WTC11 (cell line): ENCODE results near the gene RCAN2. TPM values are rescaled to one million over a fixed set of nuclear protein-coding genes. Genes with fewer than 3 reads are reported as not detected.

Source experiments
- ATAC-seq: fragments of 200-7000 bp; cut with Tn5 transposase; 2 replicates; pipeline ENCODE4 v1.10.0; 2021; ENCODE audit warnings: mild to moderate bottlenecking, moderate library complexity
- CTCF ChIA-PET: fragments of 300-600 bp; sonication (Branson Sonifier 250); formaldehyde crosslinking; loops from one replicate; lab custom pipeline; 2021; ENCODE audit warnings: antibody characterized with exemption; lab: Charles Lee
- POLR2A ChIA-PET: fragments of 350-600 bp; sonication (Branson Sonifier 250); formaldehyde crosslinking; loops from one replicate; lab custom pipeline; 2021; ENCODE audit warnings: antibody characterized with exemption; lab: Charles Lee
- DNase-seq: peaks from one replicate; pipeline ENCODE4 v3.0.0; 2021; ENCODE audit warnings: low spot score
- H3K27ac Mint-ChIP-seq: 2 replicates; pipeline ENCODE4 v1.8.0; 2021; ENCODE audit warnings: mixed read lengths
- H3K27me3 Mint-ChIP-seq: 2 replicates; pipeline ENCODE4 v1.8.0; 2021; ENCODE audit warnings: low read depth, mild to moderate bottlenecking, moderate library complexity, mixed read lengths
- H3K36me3 Mint-ChIP-seq: 2 replicates; pipeline ENCODE4 v1.8.0; 2021; ENCODE audit warnings: mixed read lengths
- H3K4me1 Mint-ChIP-seq: 2 replicates; pipeline ENCODE4 v1.8.0; 2022; ENCODE audit warnings: mixed read lengths
- H3K4me3 Mint-ChIP-seq: 2 replicates; pipeline ENCODE4 v1.8.0; 2021; ENCODE audit warnings: mild to moderate bottlenecking, moderate library complexity, mixed read lengths
- H3K9me3 Mint-ChIP-seq: 2 replicates; pipeline ENCODE4 v1.8.0; 2021; ENCODE audit warnings: mixed read lengths
- AFF4 ChIP-seq: sonication (generic); formaldehyde crosslinking; IDR thresholded peaks from 2 replicates; pipeline ENCODE4 v1.8.1; 2023; ENCODE audit warnings: mild to moderate bottlenecking, missing genetic modification reagents, borderline replicate concordance
- ATF1 ChIP-seq: sonication (generic); formaldehyde crosslinking; IDR thresholded peaks from 2 replicates; pipeline ENCODE4 v1.8.1; 2023; ENCODE audit warnings: mild to moderate bottlenecking, moderate library complexity, missing genetic modification reagents
- ESRRA ChIP-seq: sonication (generic); formaldehyde crosslinking; IDR thresholded peaks from 2 replicates; pipeline ENCODE4 v1.8.1; 2022; ENCODE audit warnings: mild to moderate bottlenecking, missing genetic modification reagents, borderline replicate concordance
- GRHL2 ChIP-seq: fragments of 250-450 bp; sonication (Bioruptor Pico); IDR thresholded peaks from 2 replicates; pipeline ENCODE4 v1.8.0; 2022; ENCODE audit warnings: mild to moderate bottlenecking, moderate library complexity; ENCODE audit not compliant: insufficient replicate concordance, severe bottlenecking
- NFE2L1 ChIP-seq: sonication (generic); formaldehyde crosslinking; IDR thresholded peaks from 2 replicates; pipeline ENCODE4 v1.8.1; 2023; ENCODE audit warnings: missing genetic modification reagents
- NFYB ChIP-seq: sonication (generic); formaldehyde crosslinking; conservative IDR thresholded peaks from 2 replicates; pipeline ENCODE4 v1.8.0; 2022; ENCODE audit warnings: low read depth, missing genetic modification reagents
- PRDM15 ChIP-seq: sonication (generic); formaldehyde crosslinking; IDR thresholded peaks from 2 replicates; pipeline ENCODE4 v1.8.0; 2022; ENCODE audit warnings: missing genetic modification reagents
- TEAD4 ChIP-seq: sonication (generic); formaldehyde crosslinking; IDR thresholded peaks from 2 replicates; pipeline ENCODE4 v1.8.0; 2022; ENCODE audit warnings: mild to moderate bottlenecking, missing genetic modification reagents
- TP53 ChIP-seq: sonication (generic); formaldehyde crosslinking; IDR thresholded peaks from 2 replicates; pipeline ENCODE4 v1.8.1; 2023; ENCODE audit warnings: mild to moderate bottlenecking, missing genetic modification reagents
- ZBTB21 ChIP-seq: sonication (generic); formaldehyde crosslinking; IDR thresholded peaks from 2 replicates; pipeline ENCODE4 v1.8.1; 2023; ENCODE audit warnings: mild to moderate bottlenecking, missing genetic modification reagents, borderline replicate concordance
- ZNF532 ChIP-seq: fragments of 250-450 bp; sonication (Bioruptor Pico); IDR thresholded peaks from 2 replicates; pipeline ENCODE4 v1.9.0; 2021; ENCODE audit warnings: mild to moderate bottlenecking, borderline replicate concordance
- total RNA-seq: library from RNA; stranded (reverse); gene quantifications from 3 replicates; pipeline ENCODE4 v1.2.3, GENCODE V29; 2021
- TF ChIP-seq, protein P1 (sequence below): fragments of 250-450 bp; sonication (Bioruptor Pico); IDR thresholded peaks from 2 replicates; pipeline ENCODE4 v2.1.2; 2022; ENCODE audit warnings: mild to moderate bottlenecking, moderate library complexity
- TF ChIP-seq, protein P2 (sequence below): fragments of 200-600 bp; IDR thresholded peaks from 2 replicates; pipeline ENCODE4 v1.8.0; 2022; ENCODE audit warnings: antibody characterized with exemption

RCAN2 gene
- total RNA-seq, 1 experiment from 2014 or later = 3.9 TPM

DNA sequence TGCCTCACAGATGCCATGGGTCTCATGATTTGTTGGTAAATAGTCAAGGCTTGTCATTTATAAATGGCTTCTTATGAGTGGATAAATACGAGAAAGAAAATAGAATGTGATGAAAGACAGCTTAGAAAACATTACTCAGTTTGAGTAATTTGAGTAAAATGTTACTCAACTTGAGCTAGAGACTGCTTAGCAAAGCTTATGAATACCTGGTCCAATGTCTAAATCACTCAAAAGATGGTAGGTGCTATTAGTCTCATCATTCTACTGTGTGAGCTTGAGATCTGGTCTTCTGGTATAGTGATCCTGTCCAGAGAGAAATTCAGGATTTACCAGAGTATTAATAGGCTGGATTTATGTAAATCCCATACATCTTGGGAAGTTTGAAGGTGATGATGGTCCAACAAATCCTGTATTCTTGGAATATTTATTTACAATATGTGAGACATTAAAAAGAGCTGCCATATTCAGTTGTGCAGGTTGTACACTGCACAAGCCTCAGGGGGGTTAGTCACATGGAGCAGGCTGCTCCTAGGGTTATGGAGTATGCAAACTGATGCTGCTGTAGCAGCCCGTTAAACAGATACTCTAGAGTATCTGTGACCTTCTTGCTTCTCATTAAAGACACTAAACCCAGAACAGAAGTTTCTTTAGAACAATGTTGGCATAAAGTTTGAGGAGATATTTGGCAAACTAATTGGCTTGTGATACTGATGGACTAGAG, 112.9 kb downstream of the RCAN2 start:
- Mint-ChIP-seq H3K9me3 (no peaks in the 10 kb centered on the region), H3K36me3 (no peaks in the 10 kb centered on the region), H3K27me3 (no peaks in the 10 kb centered on the region; the same call in 1 of the 2 replicates), H3K4me1 (peaks cover 18% of the 10 kb centered on the region), H3K4me3 (no peak overlapping the region), H3K27ac (no peak overlapping the region)
- POLR2A ChIA-PET = no interaction called here
- no peak for DNase-seq
- CTCF ChIA-PET = no interaction called here
- TF ChIP-seq ATF1 (no peak), GRHL2 (CRISPR knock-in tag) (no peak), TP53 (CRISPR knock-in tag) (no peak), NFE2L1 (CRISPR knock-in tag) (no peak), ZNF532 (CRISPR knock-in tag) (no peak), AFF4 (CRISPR knock-in tag) (no peak), ZBTB21 (CRISPR knock-in tag) (no peak), ESRRA (CRISPR knock-in tag) (no peak), NFYB (no peak), PRDM15 (CRISPR knock-in tag) (no peak), TEAD4 (CRISPR knock-in tag) (no peak)
- TF ChIP-seq, protein P1, sequence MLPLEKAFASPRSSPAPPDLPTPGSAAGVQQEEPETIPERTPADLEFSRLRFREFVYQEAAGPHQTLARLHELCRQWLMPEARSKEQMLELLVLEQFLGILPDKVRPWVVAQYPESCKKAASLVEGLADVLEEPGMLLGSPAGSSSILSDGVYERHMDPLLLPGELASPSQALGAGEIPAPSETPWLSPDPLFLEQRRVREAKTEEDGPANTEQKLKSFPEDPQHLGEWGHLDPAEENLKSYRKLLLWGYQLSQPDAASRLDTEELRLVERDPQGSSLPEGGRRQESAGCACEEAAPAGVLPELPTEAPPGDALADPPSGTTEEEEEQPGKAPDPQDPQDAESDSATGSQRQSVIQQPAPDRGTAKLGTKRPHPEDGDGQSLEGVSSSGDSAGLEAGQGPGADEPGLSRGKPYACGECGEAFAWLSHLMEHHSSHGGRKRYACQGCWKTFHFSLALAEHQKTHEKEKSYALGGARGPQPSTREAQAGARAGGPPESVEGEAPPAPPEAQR (CRISPR knock-in tag) = no peak
- TF ChIP-seq, protein P2, sequence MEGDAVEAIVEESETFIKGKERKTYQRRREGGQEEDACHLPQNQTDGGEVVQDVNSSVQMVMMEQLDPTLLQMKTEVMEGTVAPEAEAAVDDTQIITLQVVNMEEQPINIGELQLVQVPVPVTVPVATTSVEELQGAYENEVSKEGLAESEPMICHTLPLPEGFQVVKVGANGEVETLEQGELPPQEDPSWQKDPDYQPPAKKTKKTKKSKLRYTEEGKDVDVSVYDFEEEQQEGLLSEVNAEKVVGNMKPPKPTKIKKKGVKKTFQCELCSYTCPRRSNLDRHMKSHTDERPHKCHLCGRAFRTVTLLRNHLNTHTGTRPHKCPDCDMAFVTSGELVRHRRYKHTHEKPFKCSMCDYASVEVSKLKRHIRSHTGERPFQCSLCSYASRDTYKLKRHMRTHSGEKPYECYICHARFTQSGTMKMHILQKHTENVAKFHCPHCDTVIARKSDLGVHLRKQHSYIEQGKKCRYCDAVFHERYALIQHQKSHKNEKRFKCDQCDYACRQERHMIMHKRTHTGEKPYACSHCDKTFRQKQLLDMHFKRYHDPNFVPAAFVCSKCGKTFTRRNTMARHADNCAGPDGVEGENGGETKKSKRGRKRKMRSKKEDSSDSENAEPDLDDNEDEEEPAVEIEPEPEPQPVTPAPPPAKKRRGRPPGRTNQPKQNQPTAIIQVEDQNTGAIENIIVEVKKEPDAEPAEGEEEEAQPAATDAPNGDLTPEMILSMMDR = no peak
- no peak for ATAC-seq
